Measurements from ENCODE around the gene OBSL1.

OBSL1 gene

DNA sequence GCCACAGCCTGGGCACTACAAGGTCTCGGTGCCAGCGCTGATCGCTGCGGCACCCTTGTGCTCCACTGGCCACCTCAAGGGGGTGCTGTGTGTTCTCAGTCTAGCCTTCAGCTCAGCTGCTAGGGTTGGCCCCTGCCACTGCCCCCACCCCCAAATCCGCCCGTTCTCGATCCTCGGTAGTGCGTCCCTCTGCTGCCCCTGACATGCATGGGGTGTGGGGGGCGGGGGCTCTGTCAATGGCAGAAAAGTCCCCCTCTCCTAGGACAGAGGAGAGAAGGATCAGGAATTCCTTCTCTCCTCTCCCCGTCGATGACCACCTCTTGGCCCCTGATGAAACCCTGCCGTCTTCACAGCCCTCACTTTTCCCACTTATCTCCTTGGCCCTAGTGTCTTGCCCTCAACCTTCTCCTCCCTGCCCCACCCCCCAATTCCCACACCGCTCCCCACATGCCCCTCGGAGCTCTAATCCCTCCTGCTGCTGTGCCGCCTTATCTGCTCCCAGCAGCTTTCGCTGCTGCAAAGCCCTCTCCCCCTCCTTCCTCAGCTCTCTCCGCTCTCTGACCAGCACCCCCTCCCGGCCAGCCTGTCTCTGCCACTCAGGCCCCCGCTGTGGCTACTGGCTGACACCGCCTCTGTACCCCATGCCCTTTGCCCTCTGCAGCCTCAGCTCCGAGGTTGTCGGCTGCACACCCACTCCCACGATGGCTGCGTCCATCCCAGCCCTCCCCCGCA is 61.4 kb downstream of the OBSL1 start:
- DNase-seq = peak; percentile 55

DNA sequence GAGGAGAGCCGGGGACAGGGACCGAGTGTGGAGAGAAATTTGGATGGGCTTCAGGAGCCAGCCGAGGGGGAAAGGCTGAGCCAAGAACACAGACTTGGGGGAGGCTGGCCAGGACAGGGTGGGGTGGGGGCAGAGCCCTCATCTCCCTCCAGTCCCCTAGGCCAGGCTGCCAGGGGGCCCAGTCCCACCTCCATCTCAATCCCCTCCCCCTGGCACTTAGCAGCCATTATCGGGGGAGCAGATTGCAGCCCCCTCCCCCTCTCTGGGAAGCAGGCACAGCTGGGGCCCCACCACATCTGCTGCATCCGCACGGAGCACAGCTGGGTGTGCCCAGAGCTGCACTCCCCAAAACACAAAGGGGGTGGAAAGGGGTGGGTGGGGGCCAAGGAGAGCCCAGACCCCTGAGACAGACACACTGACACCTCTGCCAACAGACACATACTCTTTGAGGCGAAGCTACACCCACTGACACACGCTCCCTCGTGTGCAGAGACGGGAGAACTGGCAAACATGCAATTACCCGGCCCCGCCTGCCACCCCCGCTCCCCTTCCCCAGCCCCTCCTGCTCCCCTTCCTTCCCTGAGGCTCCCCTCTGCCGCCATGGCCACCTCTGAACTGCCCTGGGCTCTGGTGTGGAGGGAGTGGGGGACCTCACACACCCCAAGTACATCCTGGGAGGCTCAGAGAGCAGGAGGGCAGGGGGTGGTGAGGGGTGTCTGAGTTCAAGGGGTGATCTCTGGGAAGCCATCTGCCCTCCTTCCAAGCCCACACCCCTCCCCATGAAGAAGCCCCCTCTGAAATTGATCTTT is 62.2 kb downstream of the OBSL1 start:
- DNase-seq = no peak

DNA sequence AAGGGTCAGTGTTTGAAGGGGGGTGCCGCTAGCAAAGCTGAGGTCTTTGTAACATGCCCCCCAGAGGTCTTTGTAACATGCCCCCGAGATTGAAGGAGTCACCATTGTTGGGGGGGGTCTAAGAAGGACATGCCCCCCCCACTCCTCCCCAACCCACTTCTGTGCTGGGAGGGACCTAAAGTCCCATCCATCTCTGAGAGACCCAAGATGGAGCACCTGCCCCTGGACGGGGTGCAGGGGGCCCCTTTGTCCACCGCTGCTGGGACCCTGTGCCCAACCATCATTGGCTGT is 63.0 kb downstream of the OBSL1 start:
- no peak for DNase-seq

DNA sequence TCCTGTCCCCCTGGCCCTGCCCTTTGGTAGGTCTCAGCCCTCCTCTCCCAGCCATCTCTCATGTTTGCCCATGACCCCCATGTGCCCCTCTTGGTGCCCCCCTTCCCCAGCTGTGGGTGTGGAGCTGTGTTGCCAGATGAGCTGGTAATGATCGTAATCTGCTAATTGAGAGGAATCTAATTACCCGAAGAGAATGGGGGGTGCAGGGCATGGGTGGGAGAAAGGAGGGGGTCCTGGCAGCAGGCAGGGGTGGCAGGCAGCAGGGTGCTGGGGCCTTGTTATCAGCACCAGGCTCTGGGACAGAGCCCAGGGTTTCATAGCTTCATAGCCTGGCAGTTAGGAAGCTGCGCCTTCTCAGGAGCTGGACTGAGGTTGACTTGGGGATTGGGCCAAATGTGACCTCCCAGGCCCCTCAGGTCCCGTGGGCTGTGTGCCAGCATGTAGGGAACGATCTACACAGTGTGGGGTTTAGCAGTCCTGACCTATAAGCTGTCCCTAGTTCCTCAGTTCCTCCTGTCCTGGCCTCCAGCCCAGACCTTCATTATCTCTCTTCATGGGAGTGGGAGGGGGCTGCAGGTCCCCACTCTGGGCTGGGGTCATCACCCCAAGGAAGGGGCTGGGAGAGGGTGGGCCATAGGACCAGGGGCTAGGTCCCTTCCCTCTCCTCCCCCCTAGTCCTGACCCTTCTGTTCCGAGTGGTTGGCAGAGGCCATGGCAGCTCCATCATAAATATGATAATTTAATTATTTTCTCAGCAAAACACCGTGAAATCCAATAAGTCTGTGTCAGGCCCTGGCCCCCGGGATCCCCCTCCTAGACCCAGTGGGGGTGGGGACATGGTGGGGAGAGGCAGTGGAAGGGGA is 63.5 kb downstream of the OBSL1 start:
- no peak for DNase-seq

DNA sequence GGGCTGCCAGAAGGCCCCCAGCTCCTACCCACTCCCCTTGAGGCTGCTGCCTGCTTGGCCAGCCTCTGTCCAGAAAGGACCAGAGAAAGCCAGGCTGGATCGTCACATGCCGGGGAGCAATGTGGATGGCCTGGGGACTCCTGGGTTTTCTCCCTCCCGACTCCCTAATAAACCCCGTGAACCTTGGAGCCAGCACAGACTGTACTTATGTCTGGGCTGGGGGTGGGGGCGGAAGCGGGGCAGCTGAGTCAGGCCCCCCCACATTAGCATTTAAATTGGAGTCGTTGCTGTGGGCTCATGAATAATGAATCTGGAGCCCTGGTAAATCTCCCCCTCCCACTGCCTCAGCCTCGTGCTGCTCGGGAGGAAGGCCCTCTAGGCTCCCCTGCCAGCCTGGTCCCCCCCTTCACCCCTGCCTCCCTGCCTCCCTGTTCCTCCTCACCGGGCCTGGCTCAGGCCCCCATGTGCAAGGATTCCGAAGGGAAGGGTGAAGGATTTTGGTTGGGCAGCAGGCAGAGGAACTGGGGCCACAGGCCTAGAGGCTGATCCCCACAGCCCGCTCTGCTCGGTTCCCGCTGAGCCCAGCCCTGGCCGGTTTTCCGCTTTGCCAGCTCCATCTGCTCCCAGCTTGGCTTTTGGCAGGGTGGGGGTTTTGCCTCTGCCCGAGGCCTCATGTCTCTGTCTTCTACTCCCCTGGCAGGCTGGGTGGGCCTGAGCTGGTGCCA is 64.4 kb downstream of the OBSL1 start:
- DNase-seq = no peak

DNA sequence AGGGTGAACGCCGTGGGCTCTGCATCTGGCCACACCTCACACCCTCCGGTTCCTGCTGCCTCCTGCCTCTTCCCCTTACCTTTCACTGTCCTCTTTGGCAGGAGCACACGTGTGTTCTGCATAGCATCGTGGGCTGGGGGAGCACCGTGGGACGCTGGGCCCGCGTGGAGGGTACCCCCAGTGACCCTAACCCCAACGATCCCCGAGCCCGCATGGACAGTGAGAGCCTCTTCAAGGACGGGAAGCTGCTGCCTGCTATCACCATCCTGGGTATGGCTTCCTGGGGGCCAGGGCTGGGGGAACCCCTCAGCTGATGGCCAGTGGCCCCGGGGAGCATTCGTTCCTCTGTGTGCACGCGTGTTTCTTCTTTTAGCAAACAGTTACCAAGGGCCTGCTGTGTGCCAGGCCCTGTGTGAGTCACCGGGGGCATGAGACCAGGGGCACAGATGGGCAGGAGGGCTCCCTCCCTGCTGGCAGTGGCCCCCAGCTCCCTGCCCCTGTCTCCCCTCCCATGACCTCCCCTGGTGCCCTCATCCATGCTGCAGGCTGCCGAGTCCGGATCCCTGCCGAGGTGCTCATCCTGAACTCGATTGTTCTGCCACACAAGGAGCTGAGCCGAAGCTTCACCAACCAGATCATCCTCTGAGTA is 65.1 kb downstream of the OBSL1 start:
- no peak for DNase-seq

DNA sequence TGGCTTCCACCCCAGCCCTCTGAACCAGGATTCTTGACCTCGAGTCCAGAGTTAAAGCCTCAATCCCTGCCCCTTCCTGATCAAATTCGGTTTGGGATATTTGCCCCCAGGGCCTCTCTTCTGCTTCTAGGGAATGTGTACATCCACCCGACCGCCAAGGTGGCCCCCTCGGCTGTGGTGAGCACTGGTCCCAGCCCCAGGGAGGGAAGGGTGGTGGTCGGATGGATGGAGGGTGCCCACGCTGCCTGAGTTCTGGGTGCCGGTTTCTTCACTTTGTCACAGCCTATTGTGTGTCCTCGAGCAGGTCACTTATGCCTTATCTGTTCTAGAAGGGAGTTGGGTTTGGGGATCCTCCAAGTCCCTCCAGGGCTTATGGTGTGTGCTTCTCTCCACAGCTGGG is 65.8 kb downstream of the OBSL1 start:
- no peak for DNase-seq

DNA sequence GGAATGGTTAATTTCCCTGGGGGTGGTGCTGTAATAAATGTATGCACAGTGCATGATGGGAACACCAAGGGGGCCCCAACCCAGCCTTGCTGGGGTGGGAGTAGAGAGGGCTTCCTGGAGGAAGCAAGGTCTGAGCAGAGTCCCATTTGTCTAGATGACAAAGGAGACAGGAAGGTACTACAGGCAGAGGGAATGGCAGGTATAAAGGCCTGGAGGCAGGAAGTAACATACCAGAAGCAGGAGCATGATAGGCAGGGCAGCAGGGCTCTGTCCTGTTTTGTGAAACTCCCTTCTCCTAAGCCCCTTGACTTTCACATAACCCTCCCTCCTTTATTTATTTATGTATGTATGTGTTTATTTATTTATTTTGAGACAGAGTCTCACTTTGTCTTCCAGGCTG is 68.7 kb downstream of the OBSL1 start:
- no peak for DNase-seq

DNA sequence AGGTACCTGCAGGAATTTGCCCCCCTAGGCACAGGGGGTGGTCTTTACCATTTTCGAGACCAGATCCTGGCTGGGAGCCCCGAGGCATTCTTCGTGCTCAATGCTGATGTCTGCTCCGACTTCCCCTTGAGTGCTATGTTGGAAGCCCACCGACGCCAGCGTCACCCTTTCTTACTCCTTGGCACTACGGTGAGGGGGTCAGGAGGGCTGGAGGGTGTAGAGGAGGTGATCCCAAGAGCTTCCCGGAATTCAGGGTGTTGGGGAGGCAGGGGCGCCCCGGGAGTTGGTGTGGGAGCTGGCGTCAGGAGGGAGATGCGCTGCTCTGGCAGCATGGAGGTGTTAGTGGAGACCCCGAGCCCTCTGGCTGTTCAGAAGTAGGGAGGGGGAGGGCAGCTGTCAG is 69.5 kb downstream of the OBSL1 start:
- no peak for DNase-seq

Measured in activated naive CD4-positive, alpha-beta T cell treated with Interleukin-2 at 50 U/mL for 16 hours (primary cell).